ENCODE data around the gene ATM.

DNA sequence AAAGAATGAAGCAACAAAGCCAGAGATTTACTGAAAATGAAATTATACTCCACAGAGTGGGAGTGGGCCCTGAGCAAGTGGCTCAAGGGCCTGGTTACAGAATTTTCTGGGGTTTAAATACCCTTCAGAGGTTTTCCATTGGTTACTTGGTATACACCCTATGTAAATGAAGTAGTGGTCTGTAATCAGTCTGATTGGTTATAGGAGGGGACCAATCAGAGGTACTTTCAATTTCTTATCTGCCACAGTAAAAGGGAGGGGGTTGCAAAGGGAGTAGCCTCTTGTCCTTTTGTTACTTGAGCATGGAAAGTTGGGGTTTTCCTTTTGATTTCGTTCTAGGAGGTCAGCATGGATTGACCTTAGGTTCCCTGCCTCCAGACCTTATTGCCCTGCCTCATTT lies 63.5 kb downstream of the ATM start:
- TF ChIP-seq TAF1 (IDR thresholded peaks at IDR 0.05; ENCODE audit: low read depth, low read length) (no peak), PAX5 (IDR thresholded peaks at IDR 0.05; ENCODE audit: insufficient read depth, low read length, severe bottlenecking) (no peak), POLR2A (IDR thresholded peaks at IDR 0.05; ENCODE audit: low read depth, low read length) (no peak)
